OCI-LY7 (cell line): ENCODE data around the gene CNOT10.

Experiments used
- EZH2phosphoT487 ChIP-seq: fragments of 200-600 bp; sonication (generic); IDR thresholded peaks from 2 replicates; pipeline ENCODE4 v1.6.1; 2018; ENCODE audit warnings: low read depth, borderline replicate concordance, mild to moderate bottlenecking, mixed run types, antibody characterized with exemption, low read length, moderate library complexity, mixed read lengths
- TF ChIP-seq, protein P1 (sequence below): fragments of 200-600 bp; sonication (generic); conservative IDR thresholded peaks from 2 replicates; pipeline ENCODE4 v1.5.1; 2014; ENCODE audit warnings: mild to moderate bottlenecking, antibody characterized with exemption, low read length, moderate library complexity, mixed read lengths

DNA sequence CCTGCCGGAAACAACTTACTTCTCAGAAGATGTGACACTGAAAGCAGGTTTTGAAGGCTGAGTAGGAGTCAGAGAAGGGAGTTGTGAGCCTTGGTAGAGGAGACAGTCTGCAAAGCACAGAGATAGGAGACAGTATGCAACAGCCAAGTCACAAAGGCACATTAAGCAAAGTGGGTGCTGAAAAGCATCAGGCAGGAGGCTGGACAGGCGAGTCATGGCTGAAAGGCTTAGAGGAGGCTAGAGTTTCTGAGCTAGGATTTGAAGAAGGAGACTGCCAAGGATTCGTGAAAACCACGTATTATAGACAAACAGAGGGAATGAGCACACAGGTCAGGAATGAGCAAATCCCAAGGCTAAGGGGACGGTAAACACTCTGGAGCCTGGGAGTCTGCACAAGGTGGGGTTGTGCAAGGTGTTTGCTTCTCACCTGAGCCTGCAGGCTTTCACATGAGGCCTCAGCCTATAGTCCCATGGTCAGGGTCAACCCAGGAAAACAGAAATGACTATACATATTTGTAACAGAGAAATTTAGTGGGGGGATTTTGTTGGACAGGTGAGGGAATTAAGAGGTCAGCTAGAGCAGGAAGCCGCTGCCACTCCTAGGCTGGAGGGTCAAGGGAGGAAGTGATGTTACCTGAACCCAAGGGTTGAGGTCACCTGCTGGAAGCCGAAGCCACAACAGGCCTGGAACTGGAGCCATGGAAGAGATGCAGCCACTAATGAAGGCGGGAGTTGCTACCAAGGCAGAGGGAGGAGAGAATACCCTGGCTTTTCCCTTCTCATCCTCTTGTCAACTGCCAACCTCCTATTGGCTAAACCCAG, 109.7 kb downstream of the CNOT10 start:
- TF ChIP-seq, protein P1, sequence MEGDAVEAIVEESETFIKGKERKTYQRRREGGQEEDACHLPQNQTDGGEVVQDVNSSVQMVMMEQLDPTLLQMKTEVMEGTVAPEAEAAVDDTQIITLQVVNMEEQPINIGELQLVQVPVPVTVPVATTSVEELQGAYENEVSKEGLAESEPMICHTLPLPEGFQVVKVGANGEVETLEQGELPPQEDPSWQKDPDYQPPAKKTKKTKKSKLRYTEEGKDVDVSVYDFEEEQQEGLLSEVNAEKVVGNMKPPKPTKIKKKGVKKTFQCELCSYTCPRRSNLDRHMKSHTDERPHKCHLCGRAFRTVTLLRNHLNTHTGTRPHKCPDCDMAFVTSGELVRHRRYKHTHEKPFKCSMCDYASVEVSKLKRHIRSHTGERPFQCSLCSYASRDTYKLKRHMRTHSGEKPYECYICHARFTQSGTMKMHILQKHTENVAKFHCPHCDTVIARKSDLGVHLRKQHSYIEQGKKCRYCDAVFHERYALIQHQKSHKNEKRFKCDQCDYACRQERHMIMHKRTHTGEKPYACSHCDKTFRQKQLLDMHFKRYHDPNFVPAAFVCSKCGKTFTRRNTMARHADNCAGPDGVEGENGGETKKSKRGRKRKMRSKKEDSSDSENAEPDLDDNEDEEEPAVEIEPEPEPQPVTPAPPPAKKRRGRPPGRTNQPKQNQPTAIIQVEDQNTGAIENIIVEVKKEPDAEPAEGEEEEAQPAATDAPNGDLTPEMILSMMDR = no peak
- no peak for TF ChIP-seq EZH2phosphoT487
